H1 (cell line): ENCODE data around the gene KIAA0930. TPM values are rescaled to one million over a fixed set of nuclear protein-coding genes. Genes with fewer than 3 reads are reported as not detected.

Experiments
- CTCF ChIA-PET: fragments of 300-600 bp; sonication (Branson Sonifier 250); formaldehyde crosslinking; loops from one replicate; lab custom pipeline; 2021; ENCODE audit not compliant: partially characterized antibody; lab: Charles Lee
- POLR2A ChIA-PET: fragments of 300-600 bp; sonication (Branson Sonifier 250); formaldehyde crosslinking; loops from one replicate; lab custom pipeline; 2021; ENCODE audit warnings: inconsistent platforms; ENCODE audit not compliant: partially characterized antibody; lab: Charles Lee
- DNase-seq, 2 experiments: peaks; one replicate each; pipeline versions ENCODE4 v3.0.0 to v3.0.0-alpha.2; 2010 to 2022; ENCODE audit warnings: low spot score in 2 of 2, low read depth in 1 of 2, mixed read lengths in 1 of 2
- FAIRE-seq: peaks from 2 replicates; lab custom pipeline; 2011; peaks lifted over from hg19 to GRCh38; lab: Jason Lieb, UNC
- H2AFZ ChIP-seq: 2 replicates; pipeline ENCODE4 v1.8.1; 2012; ENCODE audit warnings: low read length, inconsistent platforms
- H2AK5ac ChIP-seq: 2 replicates; pipeline ENCODE4 v1.6.1; 2013; ENCODE audit warnings: low read depth, low read length
- H2BK120ac ChIP-seq: replicated peaks from 2 replicates; pipeline ENCODE3; 2013; ENCODE audit warnings: low read depth, low read length, inconsistent platforms
- H2BK12ac ChIP-seq: 2 replicates; pipeline ENCODE4 v1.6.1; 2013; ENCODE audit warnings: low read depth, low read length
- H2BK15ac ChIP-seq: 2 replicates; pipeline ENCODE4 v1.6.1; 2013; ENCODE audit warnings: low read length
- H2BK20ac ChIP-seq: 2 replicates; pipeline ENCODE4 v1.6.1; 2013; ENCODE audit warnings: low read length
- H2BK5ac ChIP-seq: 2 replicates; pipeline ENCODE4 v1.6.1; 2013; ENCODE audit warnings: low read depth, low read length
- H3K14ac ChIP-seq: 2 replicates; pipeline ENCODE4 v1.6.1; 2013; ENCODE audit warnings: inconsistent platforms; ENCODE audit not compliant: insufficient read length
- H3K18ac ChIP-seq: 2 replicates; pipeline ENCODE4 v1.6.1; 2013; ENCODE audit warnings: low read length; ENCODE audit errors: extremely low read depth
- H3K23ac ChIP-seq: 2 replicates; pipeline ENCODE4 v1.6.1; 2013; ENCODE audit warnings: inconsistent platforms; ENCODE audit not compliant: insufficient read length
- H3K23me2 ChIP-seq: 2 replicates; pipeline ENCODE4 v1.6.1; 2013; ENCODE audit warnings: low read depth, low read length
- H3K27ac ChIP-seq: 2 replicates; pipeline ENCODE4 v1.6.1; 2011; ENCODE audit warnings: low read depth, low read length, inconsistent platforms
- H3K27me3 ChIP-seq, 4 experiments: replicated peaks in 1 of 4; 1 replicate in 1 of 4; 2 replicates in 3 of 4; pipeline versions ENCODE4 v1.6.1 to v1.8.1; 2011 to 2013; ENCODE audit warnings: low read length in 3 of 4, mild to moderate bottlenecking in 3 of 4, inconsistent platforms in 2 of 4, mixed read lengths in 2 of 4, moderate library complexity in 1 of 4; ENCODE audit not compliant: control insufficient read depth in 3 of 4, insufficient read depth in 3 of 4; ENCODE audit errors: extremely low read depth in 1 of 4
- H3K36me3 ChIP-seq, 4 experiments: 2 replicates each; pipeline versions ENCODE4 v1.6.1 to v1.8.1; 2011 to 2013; ENCODE audit warnings: mild to moderate bottlenecking in 4 of 4, low read length in 3 of 4, moderate library complexity in 2 of 4, control low read depth in 1 of 4, inconsistent platforms in 1 of 4; ENCODE audit not compliant: insufficient read depth in 4 of 4, control insufficient read depth in 2 of 4
- H3K4ac ChIP-seq: replicated peaks from 2 replicates; pipeline ENCODE3; 2013; ENCODE audit warnings: low read length, low read depth, mixed read lengths, inconsistent platforms; ENCODE audit not compliant: insufficient read length
- H3K4me1 ChIP-seq, 4 experiments: replicated peaks in 1 of 4; 1 replicate in 1 of 4; 2 replicates in 3 of 4; pipeline versions ENCODE4 v1.6.1 to v1.8.1; 2011 to 2013; ENCODE audit warnings: low read length in 3 of 4, inconsistent platforms in 2 of 4, mixed read lengths in 1 of 4; ENCODE audit not compliant: insufficient read depth in 4 of 4, control insufficient read depth in 3 of 4
- H3K4me2 ChIP-seq, 2 experiments: 2 replicates each; pipeline versions ENCODE4 v1.6.1 to v1.8.1; 2011 to 2013; ENCODE audit warnings: low read depth in 2 of 2, low read length in 2 of 2, control low read depth in 1 of 2, inconsistent platforms in 1 of 2, mild to moderate bottlenecking in 1 of 2; ENCODE audit not compliant: insufficient read depth in 1 of 2
- H3K4me3 ChIP-seq, 4 experiments: fragments of 200-600, 300-600 bp in 1 of 4; sonication (generic), shearing (Covaris generic), sonication (Bioruptor Twin) in 1 of 4; 2 replicates each; pipeline versions ENCODE4 v1.5.1 to v1.8.1; 2011 to 2016; ENCODE audit warnings: low read length in 4 of 4, low read depth in 3 of 4, control low read depth in 2 of 4, inconsistent platforms in 2 of 4, mild to moderate bottlenecking in 2 of 4, mixed read lengths in 1 of 4, moderate library complexity in 1 of 4; ENCODE audit not compliant: insufficient read depth in 2 of 4; ENCODE audit errors: extremely low read depth in 1 of 4
- H3K56ac ChIP-seq: replicated peaks from 2 replicates; pipeline ENCODE3; 2013; ENCODE audit warnings: low read depth, mild to moderate bottlenecking, mixed read lengths, low read length, inconsistent platforms; ENCODE audit not compliant: insufficient read length
- H3K79me1 ChIP-seq: 2 replicates; pipeline ENCODE4 v1.6.1; 2013; ENCODE audit warnings: low read depth, low read length, control low read depth
- H3K79me2 ChIP-seq, 2 experiments: 2 replicates each; pipeline versions ENCODE4 v1.6.1 to v1.8.1; 2012 to 2013; ENCODE audit warnings: low read length in 2 of 2, mild to moderate bottlenecking in 2 of 2, inconsistent platforms in 1 of 2; ENCODE audit not compliant: insufficient read depth in 2 of 2, control insufficient read depth in 1 of 2
- H3K9ac ChIP-seq, 4 experiments: replicated peaks in 1 of 4; 1 replicate in 1 of 4; 2 replicates in 3 of 4; pipeline versions ENCODE4 v1.6.1 to v1.8.1; 2011 to 2013; ENCODE audit warnings: low read depth in 3 of 4, low read length in 3 of 4, control low read depth in 2 of 4, mild to moderate bottlenecking in 2 of 4, moderate library complexity in 2 of 4, inconsistent platforms in 1 of 4; ENCODE audit errors: extremely low read depth in 1 of 4
- H3K9me3 ChIP-seq, 2 experiments: 2 replicates each; pipeline versions ENCODE4 v1.6.1 to v1.8.1; 2012 to 2013; ENCODE audit warnings: mild to moderate bottlenecking in 2 of 2, moderate library complexity in 2 of 2, control low read depth in 1 of 2, inconsistent platforms in 1 of 2, low read depth in 1 of 2, low read length in 1 of 2, mixed read lengths in 1 of 2; ENCODE audit not compliant: insufficient read depth in 2 of 2
- H4K20me1 ChIP-seq, 2 experiments: replicated peaks in 1 of 2; 2 replicates each; pipeline versions ENCODE3 to v1.8.1; 2011 to 2013; ENCODE audit warnings: inconsistent platforms in 2 of 2, low read length in 2 of 2, mild to moderate bottlenecking in 1 of 2; ENCODE audit not compliant: insufficient read depth in 2 of 2, control insufficient read depth in 1 of 2
- H4K5ac ChIP-seq: 2 replicates; pipeline ENCODE4 v1.6.1; 2013; ENCODE audit warnings: low read length, low read depth, mixed read lengths, inconsistent platforms; ENCODE audit not compliant: insufficient read length
- H4K8ac ChIP-seq: 2 replicates; pipeline ENCODE4 v1.8.0; 2013; ENCODE audit warnings: mild to moderate bottlenecking, moderate library complexity, low read length, inconsistent platforms; ENCODE audit not compliant: insufficient read depth; ENCODE audit errors: extremely low read depth
- H4K91ac ChIP-seq: replicated peaks from 2 replicates; pipeline ENCODE3; 2013; ENCODE audit warnings: low read length, mixed read lengths, inconsistent platforms; ENCODE audit not compliant: insufficient read length
- BRCA1 ChIP-seq: IDR thresholded peaks from 2 replicates; pipeline ENCODE4 v1.6.1; 2012; ENCODE audit warnings: low read depth, low read length, improper control_type of control experiment
- CBX5 ChIP-seq: fragments of 300-800, 300-1000 bp; sonication (generic); IDR thresholded peaks from 2 replicates; pipeline ENCODE4 v1.7.1; 2016; ENCODE audit warnings: antibody characterized with exemption, low read length, low read depth
- KDM1A ChIP-seq: fragments of 200-600, 300-600 bp; sonication (generic); IDR thresholded peaks from 2 replicates; pipeline ENCODE4 v1.7.1; 2016; ENCODE audit warnings: mild to moderate bottlenecking, low read length, borderline replicate concordance
- KDM5A ChIP-seq: fragments of 200-600 bp; IDR thresholded peaks from 2 replicates; pipeline ENCODE4 v1.7.1; 2012; ENCODE audit warnings: mild to moderate bottlenecking, low read length, inconsistent platforms, mixed read lengths
- POLR2AphosphoS5 ChIP-seq: IDR thresholded peaks from 2 replicates; pipeline ENCODE4 v1.6.1; 2011; ENCODE audit warnings: low read depth, low read length
- RBBP5 ChIP-seq: IDR thresholded peaks from 2 replicates; pipeline ENCODE4 v1.7.1; 2012; ENCODE audit warnings: low read depth, mild to moderate bottlenecking, inconsistent platforms, low read length, moderate library complexity, borderline replicate concordance
- TEAD4 ChIP-seq: IDR thresholded peaks from 2 replicates; pipeline ENCODE4 v1.6.1; 2012; ENCODE audit warnings: low read depth, low read length, inconsistent platforms, mixed read lengths
- WGBS, 2 experiments: shearing (Covaris generic) in 1 of 2; methylation state at CpG; one replicate each; pipeline versions ENCODE4 v1.1.6 to v1.1.7; 2013 to 2015; ENCODE audit warnings: low lambda C conversion rate in 2 of 2, mixed read lengths in 2 of 2, inconsistent platforms in 1 of 2, low coverage in 1 of 2, missing lambda C conversion rate in 1 of 2; ENCODE audit not compliant: insufficient replicate concordance in 2 of 2, insufficient coverage in 1 of 2, insufficient read length in 1 of 2; ENCODE audit errors: extremely low coverage in 1 of 2, missing lambda C conversion rate in 1 of 2; 5-methylcytosine and 5-hydroxymethylcytosine counted together
- polyA plus RNA-seq, 7 experiments: library from polyadenylated mRNA; depleted of rRNA in 3 of 7; stranded (reverse) in 5 of 7; unstranded in 2 of 7; fragments of >200 nt in 5 of 7; fragments of 200-250 nt in 2 of 7; gene quantifications; 1 replicate in 5 of 7; 2 replicates in 1 of 7; 4 replicates in 1 of 7; pipeline versions ENCODE4 v1.2.1 to v1.2.3, GENCODE V29; 2011 to 2013; ENCODE audit warnings: missing spikeins in 2 of 7, mixed read lengths in 2 of 7
- total RNA-seq: library from RNA; stranded (reverse); fragmentation: NEBNext Ultra II Directional; extraction: Animal tissue kit (Norgen Biotek cat#: 25700); gene quantifications from 2 replicates; pipeline ENCODE4 v1.2.1, GENCODE V29; 2021
- TF ChIP-seq, protein P1 (sequence below): IDR thresholded peaks from 2 replicates; pipeline ENCODE4 v1.6.1; 2012; ENCODE audit warnings: inconsistent platforms

KIAA0930 gene
- total and polyA plus RNA-seq, 2 of the 8 experiments (the other 6 are each of a cell fraction or from before 2014, with no cell fraction given) = 61.9 to 66.1 TPM

DNA sequence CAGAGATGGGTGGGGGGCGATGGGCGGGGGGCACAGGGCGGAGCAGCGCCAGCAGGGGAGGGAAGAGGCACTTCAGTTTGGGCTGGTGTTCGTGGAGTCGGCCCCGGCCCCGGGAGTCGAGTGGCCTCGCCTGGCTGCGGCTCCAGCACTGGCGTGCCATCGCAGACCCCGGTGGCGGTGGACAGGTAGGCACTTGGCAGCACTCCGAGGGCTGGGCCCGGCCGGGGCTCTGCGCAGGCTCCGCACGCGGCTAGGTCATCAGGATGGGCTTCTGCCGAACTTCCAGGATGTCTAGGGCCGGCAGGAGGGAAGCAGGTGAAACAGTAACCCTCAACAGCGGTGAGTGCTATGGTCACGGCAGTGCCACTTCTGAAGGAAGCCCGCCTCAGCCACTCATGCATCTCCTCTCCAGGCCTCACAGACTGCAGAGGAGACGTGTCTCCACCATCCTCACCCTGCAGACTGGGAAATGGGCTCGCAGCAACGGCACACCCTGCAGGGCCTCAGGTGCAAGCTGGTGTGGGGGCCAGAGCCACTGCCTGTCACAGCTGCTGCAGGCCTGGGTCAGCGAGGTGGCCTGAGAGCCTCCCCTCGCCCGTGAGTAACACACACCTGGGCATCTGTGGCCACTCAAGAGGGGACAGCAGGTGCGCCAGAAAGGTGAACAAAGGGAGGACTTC lies 43.6 kb downstream of the KIAA0930 start:
- Histone ChIP-seq H2AFZ (no peak overlapping the region), H3K23me2 (no peaks in the 10 kb centered on the region), H3K56ac (no peak overlapping the region), H2BK12ac (no peak overlapping the region), H3K36me3 (peaks cover 0 to 3% (median 3%) of the 10 kb centered on the region in 4 experiments; a peak in 3 of 8 replicates), H3K4me3 (no peak overlapping the region), H3K9ac (no peak overlapping the region), H3K27me3 (no peaks in the 10 kb centered on the region), H3K23ac (no peak overlapping the region), H3K4me1 (peaks cover 3 to 24% (median 8%) of the 10 kb centered on the region in 4 experiments; a peak in 5 of 7 replicates), H4K91ac (no peak overlapping the region), H3K27ac (no peak overlapping the region), H4K5ac (no peak overlapping the region), H3K9me3 (no peaks in the 10 kb centered on the region), H2BK20ac (no peak overlapping the region), H4K20me1 (peaks cover 3 to 7% of the 10 kb centered on the region in 2 experiments), H3K79me2 (no peaks in the 10 kb centered on the region), H3K79me1 (no peaks in the 10 kb centered on the region), H3K18ac (no peak overlapping the region; the same call in 1 of the 2 replicates), H2BK15ac (no peak overlapping the region), H4K8ac (no peak overlapping the region; the same call in 1 of the 2 replicates), H3K4ac (no peak overlapping the region), H2BK5ac (no peak overlapping the region), H3K4me2 (no peak overlapping the region), H3K14ac (no peak overlapping the region), H2AK5ac (0 out of 2 replicates have a peak overlapping the region, but pooled peaks have one; percentile 24), H2BK120ac (no peak overlapping the region)
- ChIA-PET CTCF (interaction anchor here (0.6 to 3.5 kb wide), 4 partner anchors 12 to 157 kb away, joined by 3 to 21 read pairs (median 4); no protein-coding TSS in a partner anchor), POLR2A (interaction anchor here (1.2 kb wide), 1 partner anchor 37 kb away, joined by 4 read pairs; no protein-coding TSS in a partner anchor)
- FAIRE-seq (no peak), DNase-seq (peak in 1 of 2 experiments; percentile 45)
- WGBS, 2 experiments = 93% methylated on average over 11 of the region's 34 CpGs; no CpG with 5 or more reads in 1 of the 2 experiments
- TF ChIP-seq KDM5A = no peak
- TF ChIP-seq, protein P1, sequence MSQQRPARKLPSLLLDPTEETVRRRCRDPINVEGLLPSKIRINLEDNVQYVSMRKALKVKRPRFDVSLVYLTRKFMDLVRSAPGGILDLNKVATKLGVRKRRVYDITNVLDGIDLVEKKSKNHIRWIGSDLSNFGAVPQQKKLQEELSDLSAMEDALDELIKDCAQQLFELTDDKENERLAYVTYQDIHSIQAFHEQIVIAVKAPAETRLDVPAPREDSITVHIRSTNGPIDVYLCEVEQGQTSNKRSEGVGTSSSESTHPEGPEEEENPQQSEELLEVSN = no peak
- TF ChIP-seq CBX5 = no peak
- no peak for TF ChIP-seq RBBP5
- TF ChIP-seq POLR2AphosphoS5 = no peak
- no peak for TF ChIP-seq KDM1A
- no peak for TF ChIP-seq BRCA1
- TF ChIP-seq TEAD4 = no peak
